GM18873 (cell line): ENCODE measurements around the gene SHMT1.
"Not testable (repeated sequence)": the region's sequence is repeated elsewhere in the genome, so short reads cannot be mapped to it uniquely, and the experiment has no call there.

ENCODE experiments used
- ATAC-seq: cut with Tn5 transposase; IDR thresholded peaks from one replicate; pipeline ENCODE4 v1.9.1; 2021; ENCODE audit warnings: mild to moderate bottlenecking, moderate library complexity, moderate number of reproducible peaks; ENCODE audit not compliant: unreplicated experiment, low FRiP score

SHMT1 gene

GRCh38 chr17:18363101-18364049 is at the start of gene SHMT1:
TSS of gene SHMT1 (minus strand) at chr17:18363550. CDS start at chr17:18355981, 7,569 bp downstream.
- ATAC-seq: peak; percentile 95

GRCh38 chr17:18412001-18412538 is 48.7 kb upstream of the SHMT1 start:
- not testable (repeated sequence) for ATAC-seq

GRCh38 chr17:18411377-18411864 is 48.1 kb upstream of the SHMT1 start:
- not testable (repeated sequence) for ATAC-seq

- not testable (repeated sequence) for ATAC-seq
Observed at GRCh38 chr17:18410736-18411135, 47.4 kb upstream of the SHMT1 start.

GRCh38 chr17:18409321-18409720 is 46.0 kb upstream of the SHMT1 start:
- ATAC-seq: not testable (repeated sequence)

GRCh38 chr17:18408906-18409305 is 45.6 kb upstream of the SHMT1 start:
- not testable (repeated sequence) for ATAC-seq

- ATAC-seq: peak; percentile 68
Observed at GRCh38 chr17:18403604-18404003, 40.3 kb upstream of the SHMT1 start.

GRCh38 chr17:18403166-18403565 is 39.8 kb upstream of the SHMT1 start:
- ATAC-seq: not testable (repeated sequence)

- ATAC-seq: not testable (repeated sequence)
Observed at GRCh38 chr17:18401872-18402590, 38.7 kb upstream of the SHMT1 start.

- not testable (repeated sequence) for ATAC-seq
Observed at GRCh38 chr17:18388728-18389127, 25.4 kb upstream of the SHMT1 start.

- ATAC-seq: not testable (repeated sequence)
Observed at GRCh38 chr17:18388266-18388665, 24.9 kb upstream of the SHMT1 start.

GRCh38 chr17:18387583-18387982 is 24.2 kb upstream of the SHMT1 start:
- ATAC-seq: not testable (repeated sequence)

- ATAC-seq: not testable (repeated sequence)
Observed at GRCh38 chr17:18384271-18384670, 20.9 kb upstream of the SHMT1 start.

- ATAC-seq: not testable (repeated sequence)
Observed at GRCh38 chr17:18383079-18383481, 19.7 kb upstream of the SHMT1 start.

- no peak for ATAC-seq
Observed at GRCh38 chr17:18382441-18383078, 19.2 kb upstream of the SHMT1 start.

- ATAC-seq: no peak
Observed at GRCh38 chr17:18381953-18382245, 18.5 kb upstream of the SHMT1 start.

GRCh38 chr17:18381158-18381952 is 18.0 kb upstream of the SHMT1 start:
- ATAC-seq: no peak

GRCh38 chr17:18380471-18381157 is 17.3 kb upstream of the SHMT1 start:
- ATAC-seq: no peak
